Activated T-helper 9 cell treated with anti-CD3 and anti-CD28 coated beads, Interleukin-2, amount 50 U/mL, for 16 hours (primary cell): ENCODE measurements around the gene CGNL1.

Experiments
- DNase-seq: peaks from one replicate; pipeline ENCODE4 v3.0.0-alpha.2; 2020; ENCODE audit warnings: low read depth

CGNL1 gene

GRCh38 chr15:57525581-57525980 is 149.3 kb downstream of the CGNL1 start:
- DNase-seq: no peak

- DNase-seq: no peak
Observed at GRCh38 chr15:57526076-57526475, 149.8 kb downstream of the CGNL1 start.

GRCh38 chr15:57526615-57527014 is 150.3 kb downstream of the CGNL1 start:
- no peak for DNase-seq

GRCh38 chr15:57527382-57528091 is 151.2 kb downstream of the CGNL1 start:
- no peak for DNase-seq

- no peak for DNase-seq
Observed at GRCh38 chr15:57528940-57529565, 152.7 kb downstream of the CGNL1 start.

GRCh38 chr15:57529748-57530147 is 153.4 kb downstream of the CGNL1 start:
- DNase-seq: no peak

- no peak for DNase-seq
Observed at GRCh38 chr15:57532731-57533447, 156.6 kb downstream of the CGNL1 start.

- DNase-seq: no peak
Observed at GRCh38 chr15:57533448-57533799, 157.1 kb downstream of the CGNL1 start.

GRCh38 chr15:57534281-57534680 is 158.0 kb downstream of the CGNL1 start:
- DNase-seq: no peak

- DNase-seq: no peak
Observed at GRCh38 chr15:57537072-57537471, 160.8 kb downstream of the CGNL1 start.

- no peak for DNase-seq
Observed at GRCh38 chr15:57537488-57538264, 161.4 kb downstream of the CGNL1 start.

- no peak for DNase-seq
Observed at GRCh38 chr15:57538265-57538529, 161.9 kb downstream of the CGNL1 start.

GRCh38 chr15:57538821-57539220 is 162.5 kb downstream of the CGNL1 start:
- no peak for DNase-seq

GRCh38 chr15:57540211-57540610 is 163.9 kb downstream of the CGNL1 start:
- DNase-seq: no peak

- no peak for DNase-seq
Observed at GRCh38 chr15:57540736-57541135, 164.4 kb downstream of the CGNL1 start.

- no peak for DNase-seq
Observed at GRCh38 chr15:57541271-57541670, 165.0 kb downstream of the CGNL1 start.

GRCh38 chr15:57541805-57542504 is 165.7 kb downstream of the CGNL1 start:
- no peak for DNase-seq

GRCh38 chr15:57542505-57542817 is 166.2 kb downstream of the CGNL1 start:
- no peak for DNase-seq

GRCh38 chr15:57544848-57545480 is 168.7 kb downstream of the CGNL1 start:
- no peak for DNase-seq

- DNase-seq: no peak
Observed at GRCh38 chr15:57545995-57546394, 169.7 kb downstream of the CGNL1 start.

GRCh38 chr15:57547243-57547755 is 171.0 kb downstream of the CGNL1 start:
- no peak for DNase-seq

- no peak for DNase-seq
Observed at GRCh38 chr15:57548351-57548750, 172.0 kb downstream of the CGNL1 start.
